ENCODE results near the gene ARHGAP6. TPM values are rescaled to one million over a fixed set of nuclear protein-coding genes. Genes with fewer than 3 reads are reported as not detected.

The ARHGAP6 gene
- total RNA-seq, 4 donors from 2014 or later: 2.1 to 30.5 (median 4.9) TPM

GRCh38 chrX:11185861-11186260 is 479.9 kb downstream of the ARHGAP6 start:
- H3K27me3 ChIP-seq: no peaks in the 10 kb centered on the region
- H3K9me3 ChIP-seq: no peaks in the 10 kb centered on the region
- no peaks in the 10 kb centered on the region for H3K4me1 ChIP-seq
- DNase-seq: no peak
- no peaks in the 10 kb centered on the region for H3K36me3 ChIP-seq
- no peak overlapping the region for H3K4me3 ChIP-seq
- H3K27ac ChIP-seq: no peak overlapping the region
- TF ChIP-seq CTCF (IDR thresholded peaks at IDR 0.05) (no peak), POLR2A (IDR thresholded peaks at IDR 0.05) (no peak)

GRCh38 chrX:11180571-11180970 is 485.1 kb downstream of the ARHGAP6 start:
- H3K9me3 ChIP-seq: no peaks in the 10 kb centered on the region
- H3K27ac ChIP-seq: no peak overlapping the region
- TF ChIP-seq CTCF (IDR thresholded peaks at IDR 0.05) (no peak), POLR2A (IDR thresholded peaks at IDR 0.05) (no peak)
- no peaks in the 10 kb centered on the region for H3K4me1 ChIP-seq
- no peak for DNase-seq
- H3K27me3 ChIP-seq: no peaks in the 10 kb centered on the region
- no peak overlapping the region for H3K4me3 ChIP-seq
- no peaks in the 10 kb centered on the region for H3K36me3 ChIP-seq

DNA sequence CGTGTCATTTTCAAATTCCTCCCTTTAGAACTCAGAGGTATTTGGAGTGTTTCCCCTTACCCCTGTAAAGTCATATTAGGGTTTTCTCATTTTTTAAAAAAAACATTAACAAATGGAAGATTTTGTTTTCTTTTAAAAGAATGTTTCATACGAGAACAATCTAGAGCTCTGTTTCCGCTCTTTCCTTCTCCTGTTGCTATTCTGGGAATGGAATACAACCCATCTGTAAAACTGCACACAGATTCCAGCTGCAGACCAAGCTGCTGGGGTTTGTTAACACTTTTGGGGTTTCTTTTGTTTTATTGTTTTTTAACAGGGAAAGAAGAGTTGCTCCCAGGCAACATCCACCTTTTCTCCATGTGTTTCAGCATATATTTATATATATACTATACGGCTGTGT is 493.3 kb downstream of the ARHGAP6 start:
- Histone ChIP-seq H3K4me3 (no peak overlapping the region), H3K4me1 (no peaks in the 10 kb centered on the region), H3K9me3 (no peaks in the 10 kb centered on the region), H3K27me3 (no peaks in the 10 kb centered on the region), H3K27ac (no peak overlapping the region), H3K36me3 (no peaks in the 10 kb centered on the region)
- TF ChIP-seq CTCF (IDR thresholded peaks at IDR 0.05): no peak
- no peak for TF ChIP-seq POLR2A (IDR thresholded peaks at IDR 0.05)
- DNase-seq: no peak

GRCh38 chrX:11171956-11172355 is 493.8 kb downstream of the ARHGAP6 start:
- no peaks in the 10 kb centered on the region for H3K9me3 ChIP-seq
- no peak for DNase-seq
- H3K4me1 ChIP-seq: no peaks in the 10 kb centered on the region
- no peaks in the 10 kb centered on the region for H3K36me3 ChIP-seq
- no peak overlapping the region for H3K4me3 ChIP-seq
- TF ChIP-seq POLR2A (IDR thresholded peaks at IDR 0.05) (no peak), CTCF (IDR thresholded peaks at IDR 0.05) (no peak)
- H3K27me3 ChIP-seq: no peaks in the 10 kb centered on the region
- no peak overlapping the region for H3K27ac ChIP-seq

- Histone ChIP-seq H3K36me3 (no peaks in the 10 kb centered on the region), H3K4me1 (no peaks in the 10 kb centered on the region), H3K27me3 (no peaks in the 10 kb centered on the region), H3K9me3 (no peaks in the 10 kb centered on the region), H3K27ac (no peak overlapping the region), H3K4me3 (no peak overlapping the region)
- DNase-seq: no peak
- TF ChIP-seq CTCF (IDR thresholded peaks at IDR 0.05) (no peak), POLR2A (IDR thresholded peaks at IDR 0.05) (no peak)
These were observed 501.3 kb downstream of the ARHGAP6 start for GRCh38 chrX:11164433-11164832.

DNA sequence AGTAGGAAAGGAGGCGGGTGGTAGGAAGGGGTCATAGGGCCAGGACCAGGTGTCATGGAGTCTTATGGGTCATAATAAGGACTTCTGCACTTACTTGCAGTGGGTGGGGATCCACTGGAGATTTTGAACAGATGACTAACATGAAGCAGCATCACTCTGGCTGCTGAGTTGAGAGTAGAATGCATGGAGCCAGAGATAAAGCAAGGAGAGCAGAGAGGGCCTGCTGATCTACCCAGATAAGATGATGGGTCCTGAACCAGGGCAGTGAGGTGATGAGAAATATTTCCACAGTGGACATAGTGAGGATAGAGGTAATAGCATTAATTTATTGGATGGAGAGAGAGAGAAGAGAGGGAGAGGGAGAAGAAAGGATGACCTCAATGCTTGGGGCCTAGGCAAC is 506.6 kb downstream of the ARHGAP6 start:
- no peaks in the 10 kb centered on the region for H3K27me3 ChIP-seq
- TF ChIP-seq CTCF (IDR thresholded peaks at IDR 0.05) (no peak), POLR2A (IDR thresholded peaks at IDR 0.05) (no peak)
- no peak for DNase-seq
- no peak overlapping the region for H3K4me3 ChIP-seq
- no peaks in the 10 kb centered on the region for H3K36me3 ChIP-seq
- H3K9me3 ChIP-seq: no peaks in the 10 kb centered on the region
- no peak overlapping the region for H3K27ac ChIP-seq
- H3K4me1 ChIP-seq: no peaks in the 10 kb centered on the region

Data from Peyer's patch (tissue), 4 donors.